Bronchial epithelial cell (primary cell): Measurements from ENCODE around the gene PXMP2. TPM values are rescaled to one million over a fixed set of nuclear protein-coding genes. Genes with fewer than 3 reads are reported as not detected.

Experiments used
- DNase-seq: peaks from one replicate; pipeline ENCODE4 v3.0.0-alpha.2; 2010; ENCODE audit warnings: low read depth
- FAIRE-seq: peaks from 2 replicates; lab custom pipeline; 2011; peaks lifted over from hg19 to GRCh38; lab: Jason Lieb, UNC
- H3K27me3 ChIP-seq: 2 replicates; pipeline ENCODE4 v1.5.1; 2011; ENCODE audit warnings: low read length; ENCODE audit not compliant: control insufficient read depth, insufficient read depth
- H3K36me3 ChIP-seq: 2 replicates; pipeline ENCODE4 v1.5.1; 2011; ENCODE audit warnings: low read length; ENCODE audit not compliant: control insufficient read depth, insufficient read depth
- H3K4me3 ChIP-seq: 2 replicates; pipeline ENCODE4 v1.5.1; 2011; ENCODE audit warnings: mild to moderate bottlenecking, low read depth, low read length, control low read depth
- CTCF ChIP-seq: IDR thresholded peaks from 2 replicates; pipeline ENCODE4 v1.5.1; 2011; ENCODE audit warnings: mild to moderate bottlenecking, moderate library complexity, low read length, control low read depth, inconsistent platforms; ENCODE audit not compliant: insufficient read depth, severe bottlenecking
- total RNA-seq: library from RNA; depleted of rRNA; stranded (reverse); fragments of >200 nt; gene quantifications from 2 replicates; pipeline ENCODE4 v1.2.1, GENCODE V29; 2014

PXMP2 gene
- total RNA-seq, 1 donor from 2014 or later: 12.9 TPM

- FAIRE-seq: no peak
- Histone ChIP-seq H3K27me3 (no peaks in the 10 kb centered on the region), H3K36me3 (peaks cover 3% of the 10 kb centered on the region), H3K4me3 (no peak overlapping the region)
- no peak for TF ChIP-seq CTCF
- no peak for DNase-seq
Observed at GRCh38 chr12:132695431-132695830, 8.0 kb downstream of the PXMP2 start.

- H3K27me3 ChIP-seq: no peaks in the 10 kb centered on the region
- DNase-seq (no peak), FAIRE-seq (no peak)
- peaks cover 3% of the 10 kb centered on the region for H3K36me3 ChIP-seq
- no peak for TF ChIP-seq CTCF
- H3K4me3 ChIP-seq: no peak overlapping the region
Observed at GRCh38 chr12:132698341-132698740, 11.0 kb downstream of the PXMP2 start.

GRCh38 chr12:132700212-132700822 lies 12.9 kb downstream of the PXMP2 start:
- H3K27me3 ChIP-seq: no peaks in the 10 kb centered on the region
- no peak overlapping the region for H3K4me3 ChIP-seq
- H3K36me3 ChIP-seq: peaks cover 5% of the 10 kb centered on the region
- peak; percentile 65 for DNase-seq
- no peak for FAIRE-seq
- no peak for TF ChIP-seq CTCF

- Histone ChIP-seq H3K4me3 (no peak overlapping the region), H3K27me3 (no peaks in the 10 kb centered on the region), H3K36me3 (peaks cover 4% of the 10 kb centered on the region)
- FAIRE-seq (no peak), DNase-seq (no peak)
- no peak for TF ChIP-seq CTCF
Observed at GRCh38 chr12:132702640-132703039, 15.3 kb downstream of the PXMP2 start.

GRCh38 chr12:132703641-132704040 lies 16.3 kb downstream of the PXMP2 start:
- H3K4me3 ChIP-seq: no peak overlapping the region
- DNase-seq (no peak), FAIRE-seq (no peak)
- H3K27me3 ChIP-seq: no peaks in the 10 kb centered on the region
- no peak for TF ChIP-seq CTCF
- H3K36me3 ChIP-seq: peaks cover 2% of the 10 kb centered on the region

GRCh38 chr12:132707241-132707640 lies 19.9 kb downstream of the PXMP2 start:
- DNase-seq (no peak), FAIRE-seq (no peak)
- H3K4me3 ChIP-seq: no peak overlapping the region
- H3K36me3 ChIP-seq: peaks cover 2% of the 10 kb centered on the region
- H3K27me3 ChIP-seq: no peaks in the 10 kb centered on the region
- no peak for TF ChIP-seq CTCF
